CMK (cell line): Measurements from ENCODE around the gene OLIG3.

ENCODE experiments used
- DNase-seq: peaks from one replicate; pipeline ENCODE4 v3.0.0-alpha.2; 2010; ENCODE audit warnings: low read depth

Gene OLIG3

DNA sequence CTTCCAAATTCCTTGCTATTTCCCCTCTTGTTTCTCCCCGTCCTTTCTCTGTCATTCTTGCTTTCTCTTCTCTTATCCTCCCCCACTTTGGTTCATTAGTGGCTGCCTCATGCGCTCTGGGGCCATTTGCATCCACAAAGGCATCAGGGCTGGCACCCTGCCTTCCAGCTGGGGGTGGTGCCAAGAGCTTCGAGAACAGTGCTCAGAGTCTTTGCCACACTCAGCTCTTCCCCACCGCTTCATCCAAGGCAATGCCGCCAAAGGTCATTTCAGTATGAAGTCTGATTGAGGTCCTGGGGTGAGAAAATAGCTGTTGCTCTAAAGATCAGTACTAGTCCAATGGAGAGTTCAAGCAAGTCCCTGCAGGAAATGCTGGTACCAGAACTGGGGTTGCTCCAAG, 22.7 kb downstream of the OLIG3 start:
- DNase-seq, result no peak

DNA sequence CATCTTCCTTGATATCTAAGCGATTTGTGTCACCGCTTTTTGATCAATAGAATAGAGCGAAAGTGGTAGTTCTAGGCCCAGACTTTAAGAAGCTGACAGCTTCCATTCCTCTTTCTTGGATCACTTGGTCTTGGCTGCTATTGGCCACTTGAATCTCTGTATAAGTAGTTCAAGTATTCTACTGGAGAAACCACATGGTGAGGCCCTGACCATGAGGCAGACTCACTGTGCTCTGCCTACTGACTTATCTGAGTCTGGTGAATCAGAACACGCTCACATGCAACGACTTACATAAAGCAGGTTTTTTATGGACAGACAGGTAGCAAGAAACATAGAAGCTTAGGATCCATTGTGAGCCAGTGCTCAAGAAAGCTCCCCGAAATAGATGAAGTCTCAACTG, 27.0 kb downstream of the OLIG3 start:
- DNase-seq, result no peak

DNA sequence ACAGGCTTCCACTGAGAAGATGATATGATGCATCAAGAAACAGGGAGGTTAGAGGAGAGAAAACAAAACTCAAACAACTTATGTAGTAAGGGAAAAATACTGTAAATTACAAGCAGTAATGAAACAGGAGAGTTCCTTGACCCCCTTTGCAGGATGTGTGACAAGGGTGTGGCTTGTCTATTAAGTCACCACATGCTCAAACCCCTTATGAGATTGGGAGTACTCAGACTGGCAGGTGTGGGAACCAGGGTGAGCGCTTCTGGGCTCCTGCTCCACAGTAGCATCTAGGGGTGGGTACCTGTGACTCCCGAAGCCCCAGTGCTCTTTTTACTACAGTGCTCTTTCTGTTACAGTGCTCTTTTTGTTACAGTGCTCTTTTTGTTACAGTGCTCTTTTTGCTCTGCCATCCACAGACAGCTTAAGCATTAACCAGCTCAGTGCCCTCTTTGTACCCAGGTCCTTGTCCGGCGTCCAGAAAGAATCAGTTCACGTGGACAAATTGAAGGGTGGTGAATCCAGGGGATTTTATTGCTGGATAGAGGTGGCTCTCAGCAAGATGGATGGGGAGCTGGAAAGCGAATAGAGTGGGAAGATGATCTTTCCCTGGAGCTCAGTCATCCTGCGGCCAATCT, 28.7 kb downstream of the OLIG3 start:
- no peak for DNase-seq

DNA sequence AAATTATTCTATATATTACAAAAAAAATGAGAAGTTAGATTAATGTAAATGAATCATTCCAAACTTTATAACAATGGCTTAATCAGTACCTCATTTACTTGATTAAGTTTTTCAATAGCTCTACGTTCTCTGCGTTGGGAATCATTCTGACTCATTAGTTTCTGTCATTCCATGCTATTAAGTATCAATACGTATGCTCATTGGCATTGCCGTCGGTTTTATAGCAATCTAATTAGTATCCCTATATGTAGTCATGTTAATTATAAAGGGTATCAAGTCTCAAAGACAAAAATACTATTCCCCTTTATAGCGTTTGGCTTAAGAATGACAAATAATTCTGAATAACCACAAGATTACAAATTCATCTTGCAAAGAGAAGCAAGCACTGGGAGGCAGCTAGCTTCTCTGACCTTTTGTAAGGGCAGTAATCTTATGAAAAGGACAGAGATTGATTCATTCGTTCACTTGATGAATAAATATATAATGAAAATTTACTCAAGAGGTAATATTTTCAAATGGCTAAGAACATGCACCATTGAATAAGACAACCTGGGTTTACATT, 41.8 kb downstream of the OLIG3 start:
- no peak for DNase-seq

DNA sequence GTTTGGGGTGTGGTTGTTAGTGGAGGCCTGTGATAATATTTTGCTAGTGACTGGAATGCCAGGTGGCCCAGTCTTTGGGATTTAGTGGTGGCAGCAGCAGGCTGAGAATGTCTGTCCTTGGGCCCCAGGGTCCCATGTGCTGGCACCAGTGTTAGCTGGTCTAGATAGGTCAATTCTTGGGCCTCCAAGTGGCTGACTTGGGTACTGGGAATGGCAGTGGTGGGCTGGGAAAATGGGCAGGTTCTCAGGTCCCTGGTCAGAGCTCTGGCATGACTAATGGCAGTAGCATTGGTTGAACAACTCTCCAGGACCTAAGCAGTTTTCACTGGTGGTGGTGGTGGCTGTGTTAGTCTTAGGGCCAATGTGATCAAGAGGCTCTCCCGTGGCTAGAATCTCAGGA, 50.3 kb downstream of the OLIG3 start:
- DNase-seq, result no peak
